OCI-LY1 (cell line): ENCODE measurements around the gene AURKAIP1.
"Not testable (repeated sequence)": the region's sequence is repeated elsewhere in the genome, so short reads cannot be mapped to it uniquely, and the experiment has no call there.

ENCODE experiments used
- H2AFZ ChIP-seq: fragments of 200-600 bp; sonication (generic), shearing (Covaris generic); 2 replicates; pipeline ENCODE4 v1.6.0; 2014; ENCODE audit warnings: antibody characterized with exemption, mild to moderate bottlenecking, low read length
- H3F3A ChIP-seq: fragments of 200-600 bp; sonication (generic), shearing (Covaris generic); 2 replicates; pipeline ENCODE4 v1.6.0; 2014; ENCODE audit warnings: mild to moderate bottlenecking, antibody characterized with exemption, low read length, moderate library complexity; ENCODE audit not compliant: insufficient read depth
- H3K27ac ChIP-seq: fragments of 200-600 bp; sonication (generic); 2 replicates; pipeline ENCODE4 v1.5.1; 2014; ENCODE audit warnings: low read length, mixed run types, mild to moderate bottlenecking, low read depth; ENCODE audit not compliant: poor library complexity, severe bottlenecking
- H3K27me3 ChIP-seq: fragments of 200-600 bp; sonication (generic); 2 replicates; pipeline ENCODE4 v1.6.0; 2014; ENCODE audit warnings: antibody characterized with exemption, mild to moderate bottlenecking, low read length, moderate library complexity; ENCODE audit not compliant: insufficient read depth
- H3K36me3 ChIP-seq: fragments of 200-600 bp; sonication (generic); 2 replicates; pipeline ENCODE4 v1.6.1; 2014; ENCODE audit warnings: mild to moderate bottlenecking, antibody characterized with exemption, low read length, moderate library complexity, mixed read lengths; ENCODE audit not compliant: insufficient read depth
- H3K4me1 ChIP-seq: fragments of 200-600 bp; sonication (generic); 2 replicates; pipeline ENCODE4 v1.5.1; 2014; ENCODE audit warnings: mild to moderate bottlenecking, low read length, moderate library complexity; ENCODE audit not compliant: insufficient read depth, severe bottlenecking
- H3K4me2 ChIP-seq: fragments of 200-600 bp; sonication (generic), shearing (Covaris generic); 2 replicates; pipeline ENCODE4 v1.6.1; 2014; ENCODE audit warnings: low read length
- H3K4me3 ChIP-seq: fragments of 200-600 bp; sonication (generic); 2 replicates; pipeline ENCODE4 v1.5.1; 2014; ENCODE audit warnings: low read length, low read depth, mild to moderate bottlenecking, mixed read lengths; ENCODE audit not compliant: poor library complexity, severe bottlenecking
- H3K79me2 ChIP-seq: fragments of 200-600 bp; shearing (Covaris generic); 2 replicates; pipeline ENCODE4 v1.6.1; 2016; ENCODE audit warnings: mixed run types, low read length, mixed read lengths; ENCODE audit not compliant: insufficient read depth
- H3K9ac ChIP-seq: fragments of 200-600 bp; sonication (generic), shearing (Covaris generic); 2 replicates; pipeline ENCODE4 v1.6.1; 2014; ENCODE audit warnings: mild to moderate bottlenecking, low read length, mixed read lengths
- H3K9me2 ChIP-seq: fragments of 200-600 bp; sonication (generic), shearing (Covaris generic); 2 replicates; pipeline ENCODE4 v1.6.1; 2014; ENCODE audit warnings: low read depth, mild to moderate bottlenecking, low read length, mixed read lengths
- H3K9me3 ChIP-seq: fragments of 200-600 bp; shearing (Covaris generic); 2 replicates; pipeline ENCODE4 v1.6.1; 2014; ENCODE audit warnings: low read length, mixed read lengths
- H4K20me1 ChIP-seq: fragments of 200-600 bp; sonication (generic), shearing (Covaris generic); 2 replicates; pipeline ENCODE4 v1.6.0; 2016; ENCODE audit warnings: mild to moderate bottlenecking, low read length; ENCODE audit not compliant: insufficient read depth
- EZH2 ChIP-seq: fragments of 200-600 bp; sonication (generic), shearing (Covaris generic); IDR thresholded peaks from 2 replicates; pipeline ENCODE4 v1.8.0; 2017; ENCODE audit warnings: borderline replicate concordance, mixed run types, mild to moderate bottlenecking, antibody characterized with exemption, low read length, moderate library complexity, mixed read lengths
- TF ChIP-seq, protein P1 (sequence below): fragments of 200-600 bp; sonication (generic), shearing (Covaris generic); IDR thresholded peaks from 2 replicates; pipeline ENCODE4 v1.5.1; 2017; ENCODE audit warnings: mild to moderate bottlenecking, antibody characterized with exemption, low read length, moderate library complexity, mixed read lengths

Gene AURKAIP1

DNA sequence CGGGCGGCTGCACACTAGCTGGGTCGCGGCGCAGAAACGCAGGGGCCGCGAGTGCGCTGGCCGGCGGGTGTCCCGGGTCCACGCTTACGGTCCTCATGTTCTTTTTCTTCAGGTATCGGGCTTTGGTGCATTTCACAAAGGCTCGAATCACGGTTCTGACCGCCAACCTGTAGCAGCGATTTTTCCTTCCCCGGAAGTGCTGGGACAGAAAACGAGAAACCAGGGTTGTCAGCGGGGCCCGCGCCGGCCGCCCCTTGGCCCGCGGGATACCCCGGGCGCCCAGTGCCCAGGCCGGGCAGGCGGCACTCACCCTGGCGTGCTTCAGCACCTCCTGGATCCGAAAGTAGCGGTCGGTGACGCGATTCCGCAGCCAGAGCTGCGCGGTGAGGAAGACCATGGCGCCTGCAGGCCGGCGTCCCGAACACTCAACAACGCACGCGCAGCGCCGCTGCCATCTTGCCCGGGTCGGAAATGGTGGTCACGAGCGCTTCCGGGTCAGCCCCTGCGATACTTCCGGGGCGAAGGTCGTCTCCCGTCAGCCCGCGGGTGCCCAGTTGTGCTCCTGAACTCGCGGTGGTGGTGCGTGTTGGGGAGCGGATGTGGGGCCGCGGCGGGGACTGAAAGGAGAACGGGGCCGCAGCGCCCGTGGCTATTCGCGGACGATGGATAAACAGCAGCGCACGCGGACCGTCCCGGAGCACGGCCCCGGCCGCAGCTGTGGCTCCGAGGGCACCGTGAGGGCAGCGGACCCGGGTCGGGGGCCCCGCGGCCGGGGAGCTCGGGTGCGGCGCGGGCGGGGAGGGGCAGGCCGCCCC is 32.0 kb upstream of the AURKAIP1 start, which contains the start of gene MRPL20:
TSS of gene MRPL20 (minus strand) at position 473 of the 815 bp plus-strand sequence. CDS start at position 397, 76 bp downstream.
- H2AFZ ChIP-seq: no peak within 1 kb of the TSS
- peaks cover 21% of the 10 kb centered on the region for H3K4me1 ChIP-seq
- no peaks in the 10 kb centered on the region for H3K9me2 ChIP-seq
- H3K27ac ChIP-seq: peak within 1 kb of the TSS; percentile 13
- no peaks in the 10 kb centered on the region for H3K27me3 ChIP-seq
- H3K4me2 ChIP-seq: peak within 1 kb of the TSS; percentile 96
- H3K9ac ChIP-seq: peak within 1 kb of the TSS; percentile 86
- TF ChIP-seq EZH2: no peak
- TF ChIP-seq, protein P1, sequence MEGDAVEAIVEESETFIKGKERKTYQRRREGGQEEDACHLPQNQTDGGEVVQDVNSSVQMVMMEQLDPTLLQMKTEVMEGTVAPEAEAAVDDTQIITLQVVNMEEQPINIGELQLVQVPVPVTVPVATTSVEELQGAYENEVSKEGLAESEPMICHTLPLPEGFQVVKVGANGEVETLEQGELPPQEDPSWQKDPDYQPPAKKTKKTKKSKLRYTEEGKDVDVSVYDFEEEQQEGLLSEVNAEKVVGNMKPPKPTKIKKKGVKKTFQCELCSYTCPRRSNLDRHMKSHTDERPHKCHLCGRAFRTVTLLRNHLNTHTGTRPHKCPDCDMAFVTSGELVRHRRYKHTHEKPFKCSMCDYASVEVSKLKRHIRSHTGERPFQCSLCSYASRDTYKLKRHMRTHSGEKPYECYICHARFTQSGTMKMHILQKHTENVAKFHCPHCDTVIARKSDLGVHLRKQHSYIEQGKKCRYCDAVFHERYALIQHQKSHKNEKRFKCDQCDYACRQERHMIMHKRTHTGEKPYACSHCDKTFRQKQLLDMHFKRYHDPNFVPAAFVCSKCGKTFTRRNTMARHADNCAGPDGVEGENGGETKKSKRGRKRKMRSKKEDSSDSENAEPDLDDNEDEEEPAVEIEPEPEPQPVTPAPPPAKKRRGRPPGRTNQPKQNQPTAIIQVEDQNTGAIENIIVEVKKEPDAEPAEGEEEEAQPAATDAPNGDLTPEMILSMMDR: no peak
- peaks cover 27% of the 10 kb centered on the region for H3K79me2 ChIP-seq
- 0 out of 2 replicates have a peak, but pooled peaks cover under 1% of the 10 kb centered on the region for H3K9me3 ChIP-seq
- H3K4me3 ChIP-seq: peak within 1 kb of the TSS; percentile 78
- peaks cover 58% of the 10 kb centered on the region for H3K36me3 ChIP-seq
- H3F3A ChIP-seq: no peaks in the 10 kb centered on the region
- H4K20me1 ChIP-seq: no peaks in the 10 kb centered on the region

DNA sequence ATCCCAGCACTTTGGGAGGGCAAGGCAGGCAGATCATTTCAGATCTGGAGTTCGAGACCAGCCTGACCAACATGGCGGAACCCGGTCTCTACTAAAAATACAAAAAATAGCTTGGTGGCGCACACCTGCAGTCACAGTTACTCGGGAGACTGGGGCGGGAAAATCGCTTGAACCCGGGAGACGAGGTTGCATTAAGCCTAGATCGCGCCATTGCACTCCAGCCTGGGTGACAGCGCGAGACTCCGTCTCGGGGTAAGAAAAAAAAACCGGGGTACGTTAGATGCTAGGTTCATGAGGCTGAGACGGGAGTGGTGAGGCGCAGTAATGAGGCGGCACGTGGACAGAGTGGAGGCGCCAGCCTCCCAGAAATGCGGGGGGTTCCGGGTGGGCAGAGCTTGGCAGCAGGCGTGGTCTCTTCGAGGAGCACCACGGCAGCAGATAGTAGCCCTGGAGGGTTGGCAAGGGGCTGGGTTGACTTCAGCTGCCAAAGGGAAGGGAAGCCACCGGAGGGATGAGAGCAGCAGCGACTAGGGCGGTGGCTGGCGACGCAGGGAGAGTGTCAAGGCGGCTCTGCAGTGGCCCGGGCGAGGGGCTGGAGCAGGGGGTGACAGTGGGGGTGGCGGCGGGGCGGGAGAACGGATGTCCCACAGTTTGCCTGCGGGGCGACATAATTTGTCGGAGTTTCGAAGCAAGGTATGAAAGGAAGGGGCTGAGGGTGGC is 31.3 kb upstream of the AURKAIP1 start:
- Histone ChIP-seq H3K9ac (peak overlapping the region; percentile 86), H3K4me2 (peak overlapping the region; percentile 96), H3K79me2 (peaks cover 27% of the 10 kb centered on the region), H4K20me1 (no peaks in the 10 kb centered on the region), H3K27me3 (no peaks in the 10 kb centered on the region), H3K27ac (peak overlapping the region; percentile 13), H2AFZ (no peak overlapping the region), H3K4me1 (peaks cover 27% of the 10 kb centered on the region), H3F3A (no peaks in the 10 kb centered on the region), H3K36me3 (peaks cover 65% of the 10 kb centered on the region), H3K9me3 (no peaks in the 10 kb centered on the region), H3K9me2 (no peaks in the 10 kb centered on the region), H3K4me3 (peak overlapping the region; percentile 78)
- TF ChIP-seq, protein P1: no peak
- TF ChIP-seq EZH2: no peak

DNA sequence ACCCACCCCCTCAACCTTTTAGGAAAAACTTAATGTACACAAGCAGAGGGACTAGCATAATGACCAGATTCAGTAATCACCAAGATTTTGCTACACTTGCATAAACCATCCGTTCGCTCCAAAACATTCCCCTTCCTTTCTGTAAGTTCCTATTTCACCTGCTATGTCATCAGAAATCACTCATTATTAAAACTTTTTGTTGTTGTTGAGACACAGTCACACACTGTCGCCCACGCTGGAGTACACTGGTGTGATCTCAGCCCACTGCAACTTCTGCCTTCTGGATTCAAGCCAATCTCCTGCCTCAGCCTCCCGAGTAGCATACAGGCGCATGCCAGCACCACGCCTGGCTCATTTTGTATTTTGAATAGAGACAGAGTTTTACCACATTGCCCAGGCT is 28.6 kb upstream of the AURKAIP1 start:
- H3K9me2 ChIP-seq: no peaks in the 10 kb centered on the region
- H3F3A ChIP-seq: no peaks in the 10 kb centered on the region
- H3K27ac ChIP-seq: no peak overlapping the region
- H3K27me3 ChIP-seq: no peaks in the 10 kb centered on the region
- H4K20me1 ChIP-seq: no peaks in the 10 kb centered on the region
- peaks cover 70% of the 10 kb centered on the region for H3K36me3 ChIP-seq
- no peaks in the 10 kb centered on the region for H3K9me3 ChIP-seq
- peaks cover 36% of the 10 kb centered on the region for H3K79me2 ChIP-seq
- no peak overlapping the region for H3K9ac ChIP-seq
- peaks cover 40% of the 10 kb centered on the region for H3K4me1 ChIP-seq
- H3K4me3 ChIP-seq: no peak overlapping the region
- no peak overlapping the region for H3K4me2 ChIP-seq
- no peak overlapping the region for H2AFZ ChIP-seq
- TF ChIP-seq, protein P1: no peak
- TF ChIP-seq EZH2: no peak

DNA sequence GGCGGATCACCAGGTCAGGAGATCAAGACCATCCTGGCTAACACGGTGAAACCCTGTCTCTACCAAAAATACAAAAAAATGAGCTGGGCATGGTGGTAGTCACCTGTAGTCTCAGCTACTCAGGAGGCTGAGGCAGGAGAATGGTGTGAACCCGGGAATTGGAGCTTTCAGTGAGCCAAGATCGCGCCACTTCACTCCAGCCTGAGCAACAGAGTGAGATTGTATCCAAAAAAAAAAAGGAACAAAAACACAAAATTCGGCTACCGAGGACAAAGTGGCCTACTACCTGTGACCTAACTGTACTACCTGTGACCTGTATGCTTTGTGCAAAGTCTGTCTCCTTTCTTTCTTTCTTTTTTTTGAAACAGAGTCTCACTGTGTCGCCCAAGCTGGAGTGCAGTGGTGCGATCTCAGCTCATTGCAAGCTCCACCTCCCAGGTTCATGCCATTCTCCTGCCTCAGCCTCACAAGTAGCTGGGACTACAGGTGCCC is 27.9 kb upstream of the AURKAIP1 start:
- not testable (repeated sequence) for H2AFZ ChIP-seq, H3K9ac ChIP-seq, H3K4me3 ChIP-seq, H4K20me1 ChIP-seq, H3K27me3 ChIP-seq, H3K9me3 ChIP-seq, H3K9me2 ChIP-seq, H3K4me2 ChIP-seq, H3F3A ChIP-seq, H3K27ac ChIP-seq
- H3K36me3 ChIP-seq: peaks cover 71% of the 10 kb centered on the region
- H3K4me1 ChIP-seq: peaks cover 38% of the 10 kb centered on the region
- H3K79me2 ChIP-seq: peaks cover 38% of the 10 kb centered on the region
